ENCODE data around the gene GALM. TPM values are rescaled to one million over a fixed set of nuclear protein-coding genes. Genes with fewer than 3 reads are reported as not detected.
"Not testable (repeated sequence)": the region's sequence is repeated elsewhere in the genome, so short reads cannot be mapped to it uniquely, and the experiment has no call there.

The GALM gene
- polyA plus RNA-seq, 2 donors = 2.6 to 3.4 TPM

DNA sequence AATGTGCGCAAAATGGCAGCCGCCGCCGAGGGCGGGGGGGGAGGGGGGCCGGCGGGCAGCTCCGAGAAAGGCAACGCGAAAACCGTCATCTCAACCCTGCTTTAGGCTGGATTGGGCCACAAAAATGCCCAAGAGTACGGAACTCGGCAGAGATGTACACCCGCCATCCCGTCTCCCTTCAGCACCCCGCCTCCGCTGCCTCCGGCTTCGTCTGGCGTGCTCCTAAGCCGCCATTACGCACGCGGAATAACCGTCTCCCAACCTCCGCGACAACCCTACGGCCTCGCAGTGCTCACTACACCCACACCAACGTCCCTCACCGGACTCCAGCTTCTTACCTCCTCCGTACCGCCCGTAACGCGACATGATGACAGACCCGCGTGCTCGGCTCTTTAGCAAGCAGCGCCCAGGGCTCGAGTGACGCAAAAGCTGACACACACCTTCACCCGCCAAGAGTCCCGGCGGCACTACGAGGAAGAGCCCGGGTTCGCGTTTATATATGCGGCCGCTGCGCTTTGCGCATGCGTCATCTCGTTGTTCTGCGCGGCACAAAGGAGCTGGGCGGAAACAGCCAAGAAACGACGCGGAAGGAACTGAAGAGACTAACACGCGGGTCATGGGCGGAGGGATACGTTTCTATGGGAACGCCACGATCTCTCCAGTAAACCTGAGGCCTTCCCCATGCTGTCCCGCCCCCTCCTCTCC, 85.1 kb downstream of the GALM start, which contains the start of gene SRSF7:
Gene SRSF7 (minus strand): TSS at position 471 of the 705 bp plus-strand sequence. CDS start 105 bp downstream, at position 366.
- 0% methylated on average over 66 to 68 of the region's 68 CpGs for WGBS, 2 donors
- Histone ChIP-seq H3K9me3 (ENCODE audit: control insufficient read depth in 2 of 2, insufficient read depth in 1 of 2, low read depth in 1 of 2, low read length in 1 of 2) (no peaks in the 10 kb centered on the region), H3K36me3 (ENCODE audit: control insufficient read depth in 2 of 2, insufficient read depth in 2 of 2, low read length in 1 of 2) (peaks cover 0 to 4% of the 10 kb centered on the region in 2 donors), H3K4me3 (ENCODE audit: low read depth in 1 of 2, low read length in 2 of 2) (peak within 1 kb of the TSS; percentile 97 to 98), H3K27me3 (ENCODE audit: control insufficient read depth in 1 of 2, insufficient read depth in 2 of 2, low read length in 2 of 2) (no peaks in the 10 kb centered on the region), H3K4me1 (ENCODE audit: control insufficient read depth in 2 of 2, insufficient read depth in 2 of 2, low read length in 1 of 2) (peaks cover 0 to 2% of the 10 kb centered on the region in 2 donors), H3K27ac (ENCODE audit: low read depth in 2 of 2, low read length in 1 of 2) (peak within 1 kb of the TSS; percentile 96 to 98)

DNA sequence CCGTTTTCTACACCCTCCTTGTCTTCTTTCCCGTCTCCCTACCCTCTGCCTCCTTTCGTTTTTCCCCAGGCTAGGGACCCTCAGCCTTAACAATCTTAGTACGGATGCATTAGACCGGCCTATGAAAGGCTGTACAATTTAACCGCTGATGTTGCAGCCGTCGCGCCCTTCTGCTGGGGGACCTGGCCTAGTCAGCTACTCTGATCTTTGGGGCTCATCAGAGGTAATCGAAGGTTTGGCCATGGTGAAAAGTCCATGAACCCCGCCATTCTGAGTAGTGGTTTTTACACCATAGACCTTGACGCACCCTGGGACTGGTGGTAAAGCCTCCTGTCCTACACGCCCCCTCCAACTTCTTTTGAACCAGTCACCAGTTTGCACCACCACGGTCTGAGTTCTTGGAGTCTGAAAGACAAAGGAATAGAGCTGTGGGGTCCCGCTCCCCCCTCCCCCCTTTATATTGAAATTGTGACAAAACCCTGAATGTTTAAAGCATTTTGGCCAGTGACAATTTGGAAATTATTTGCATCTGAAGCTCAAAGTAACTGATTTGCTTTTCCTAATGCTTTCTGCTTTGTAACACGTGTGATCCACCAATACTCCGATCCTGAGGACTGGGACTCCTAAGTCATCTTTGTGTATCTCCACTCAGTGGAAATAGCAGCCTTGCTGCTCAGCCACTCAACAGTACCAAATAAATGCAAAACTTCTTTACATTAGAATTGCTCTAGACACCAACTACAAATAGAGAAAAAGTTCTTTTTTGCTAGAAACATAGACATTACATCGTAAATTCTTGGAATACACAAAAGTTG, 85.9 kb downstream of the GALM start:
- Histone ChIP-seq H3K4me3 (ENCODE audit: low read depth in 1 of 2, low read length in 2 of 2) (peak overlapping the region; percentile 61 to 98), H3K27me3 (ENCODE audit: control insufficient read depth in 1 of 2, insufficient read depth in 2 of 2, low read length in 2 of 2) (no peaks in the 10 kb centered on the region), H3K9me3 (ENCODE audit: control insufficient read depth in 2 of 2, insufficient read depth in 1 of 2, low read depth in 1 of 2, low read length in 1 of 2) (no peaks in the 10 kb centered on the region), H3K27ac (ENCODE audit: low read depth in 2 of 2, low read length in 1 of 2) (peak overlapping the region; percentile 77 to 96), H3K4me1 (ENCODE audit: control insufficient read depth in 2 of 2, insufficient read depth in 2 of 2, low read length in 1 of 2) (peaks cover 0 to 2% of the 10 kb centered on the region in 2 donors), H3K36me3 (ENCODE audit: control insufficient read depth in 2 of 2, insufficient read depth in 2 of 2, low read length in 1 of 2) (peaks cover 0 to 4% of the 10 kb centered on the region in 2 donors)
- WGBS, 2 donors = 23 to 25% methylated on average over 18 of the region's 18 CpGs

- no peak overlapping the region for H3K4me3 ChIP-seq (ENCODE audit: low read depth in 1 of 2, low read length in 2 of 2)
- H3K4me1 ChIP-seq (ENCODE audit: control insufficient read depth in 2 of 2, insufficient read depth in 2 of 2, low read length in 1 of 2) = no peaks in the 10 kb centered on the region
- no peaks in the 10 kb centered on the region for H3K9me3 ChIP-seq (ENCODE audit: control insufficient read depth in 2 of 2, insufficient read depth in 1 of 2, low read depth in 1 of 2, low read length in 1 of 2)
- peaks cover 0 to under 1% of the 10 kb centered on the region in 2 donors for H3K36me3 ChIP-seq (ENCODE audit: control insufficient read depth in 2 of 2, insufficient read depth in 2 of 2, low read length in 1 of 2)
- no peak overlapping the region for H3K27ac ChIP-seq (ENCODE audit: low read depth in 2 of 2, low read length in 1 of 2)
- no peaks in the 10 kb centered on the region for H3K27me3 ChIP-seq (ENCODE audit: control insufficient read depth in 1 of 2, insufficient read depth in 2 of 2, low read length in 2 of 2)
Measured at GRCh38 chr2:38754049-38754448, 88.1 kb downstream of the GALM start.

DNA sequence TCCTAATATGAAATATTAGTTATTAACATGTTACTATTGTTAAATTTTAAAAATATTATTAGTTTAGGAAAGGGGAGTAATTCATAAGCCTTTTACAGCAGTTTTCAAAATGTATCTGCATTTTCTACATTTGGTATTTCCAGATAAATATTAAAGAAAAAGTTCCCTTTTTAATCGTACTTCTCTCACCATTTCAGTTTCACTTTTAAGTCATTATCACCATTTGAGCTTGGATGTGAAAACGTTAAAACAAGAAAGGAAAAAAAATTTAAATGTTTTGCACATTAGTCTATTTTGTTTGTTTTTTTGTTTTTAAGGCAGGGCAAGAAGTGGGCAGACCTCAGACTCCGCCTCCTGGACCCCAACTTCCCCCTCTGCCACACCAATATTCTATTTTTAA, 88.6 kb downstream of the GALM start:
- Histone ChIP-seq H3K4me1 (ENCODE audit: control insufficient read depth in 2 of 2, insufficient read depth in 2 of 2, low read length in 1 of 2) (no peaks in the 10 kb centered on the region), H3K36me3 (ENCODE audit: control insufficient read depth in 2 of 2, insufficient read depth in 2 of 2, low read length in 1 of 2) (no peaks in the 10 kb centered on the region), H3K4me3 (ENCODE audit: low read depth in 1 of 2, low read length in 2 of 2) (no peak overlapping the region), H3K27me3 (ENCODE audit: control insufficient read depth in 1 of 2, insufficient read depth in 2 of 2, low read length in 2 of 2) (no peaks in the 10 kb centered on the region), H3K27ac (ENCODE audit: low read depth in 2 of 2, low read length in 1 of 2) (no peak overlapping the region), H3K9me3 (ENCODE audit: control insufficient read depth in 2 of 2, insufficient read depth in 1 of 2, low read depth in 1 of 2, low read length in 1 of 2) (no peaks in the 10 kb centered on the region)
- 40 to 45% methylated on average over 3 of the region's 3 CpGs for WGBS, 2 donors

DNA sequence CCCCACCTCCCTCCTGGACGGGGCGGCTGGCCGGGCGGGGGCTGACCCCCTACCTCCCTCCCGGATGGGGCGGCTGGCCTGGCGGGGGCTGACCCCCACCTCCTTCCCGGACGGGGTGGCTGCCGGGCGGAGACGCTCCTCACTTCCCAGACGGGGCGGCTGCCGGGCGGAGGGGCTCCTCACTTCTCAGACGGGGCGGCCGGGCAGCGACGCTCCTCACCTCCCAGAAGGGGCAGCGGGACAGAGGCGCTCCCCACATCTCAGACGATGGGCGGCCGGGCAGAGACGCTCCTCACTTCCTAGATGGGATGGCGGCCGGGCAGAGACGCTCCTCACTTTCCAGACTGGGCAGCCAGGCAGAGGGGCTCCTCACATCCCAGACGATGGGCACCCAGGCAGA, 90.0 kb downstream of the GALM start:
- not testable (repeated sequence) for H3K27me3 ChIP-seq (ENCODE audit: control insufficient read depth in 1 of 2, insufficient read depth in 2 of 2, low read length in 2 of 2); H3K27ac ChIP-seq (ENCODE audit: low read depth in 2 of 2, low read length in 1 of 2); H3K4me1 ChIP-seq (ENCODE audit: control insufficient read depth in 2 of 2, insufficient read depth in 2 of 2, low read length in 1 of 2); H3K9me3 ChIP-seq (ENCODE audit: control insufficient read depth in 2 of 2, insufficient read depth in 1 of 2, low read depth in 1 of 2, low read length in 1 of 2); H3K36me3 ChIP-seq (ENCODE audit: control insufficient read depth in 2 of 2, insufficient read depth in 2 of 2, low read length in 1 of 2); H3K4me3 ChIP-seq (ENCODE audit: low read depth in 1 of 2, low read length in 2 of 2)
- WGBS, 2 donors = 94 to 96% methylated on average over 15 to 31 of the region's 31 CpGs

DNA sequence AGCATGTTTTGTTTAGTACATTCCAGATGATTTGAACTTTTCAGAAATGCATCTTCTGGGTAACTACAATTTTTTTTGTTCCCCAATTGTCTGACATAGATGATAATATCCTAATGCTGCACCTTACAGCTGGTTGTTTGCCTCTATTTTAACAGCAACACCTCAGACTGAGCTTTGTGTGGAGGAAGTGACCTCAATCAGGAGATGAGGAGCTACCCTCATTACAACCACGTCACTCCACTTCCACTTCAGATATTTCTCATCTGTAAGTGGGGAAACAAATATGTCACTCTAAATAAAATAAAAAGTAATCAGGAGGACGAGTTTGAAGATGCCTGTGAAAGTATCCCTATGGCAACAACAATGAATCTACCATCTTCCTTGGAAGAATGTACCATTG, 97.3 kb downstream of the GALM start:
- Histone ChIP-seq H3K27me3 (ENCODE audit: control insufficient read depth in 1 of 2, insufficient read depth in 2 of 2, low read length in 2 of 2) (no peaks in the 10 kb centered on the region), H3K4me3 (ENCODE audit: low read depth in 1 of 2, low read length in 2 of 2) (no peak overlapping the region), H3K4me1 (ENCODE audit: control insufficient read depth in 2 of 2, insufficient read depth in 2 of 2, low read length in 1 of 2) (no peaks in the 10 kb centered on the region), H3K9me3 (ENCODE audit: control insufficient read depth in 2 of 2, insufficient read depth in 1 of 2, low read depth in 1 of 2, low read length in 1 of 2) (no peaks in the 10 kb centered on the region), H3K27ac (ENCODE audit: low read depth in 2 of 2, low read length in 1 of 2) (no peak overlapping the region), H3K36me3 (ENCODE audit: control insufficient read depth in 2 of 2, insufficient read depth in 2 of 2, low read length in 1 of 2) (peaks cover 0 to 2% of the 10 kb centered on the region in 2 donors)
- 71 to 72% methylated on average over 2 of the region's 2 CpGs for WGBS, 2 donors

- no peaks in the 10 kb centered on the region for H3K4me1 ChIP-seq (ENCODE audit: control insufficient read depth in 2 of 2, insufficient read depth in 2 of 2, low read length in 1 of 2)
- no peaks in the 10 kb centered on the region for H3K9me3 ChIP-seq (ENCODE audit: control insufficient read depth in 2 of 2, insufficient read depth in 1 of 2, low read depth in 1 of 2, low read length in 1 of 2)
- 94% methylated on average over 4 of the region's 4 CpGs for WGBS, 2 donors
- no peak overlapping the region for H3K4me3 ChIP-seq (ENCODE audit: low read depth in 1 of 2, low read length in 2 of 2)
- no peak overlapping the region for H3K27ac ChIP-seq (ENCODE audit: low read depth in 2 of 2, low read length in 1 of 2)
- no peaks in the 10 kb centered on the region for H3K27me3 ChIP-seq (ENCODE audit: control insufficient read depth in 1 of 2, insufficient read depth in 2 of 2, low read length in 2 of 2)
- peaks cover 0 to 2% of the 10 kb centered on the region in 2 donors for H3K36me3 ChIP-seq (ENCODE audit: control insufficient read depth in 2 of 2, insufficient read depth in 2 of 2, low read length in 1 of 2)
Measured at GRCh38 chr2:38763728-38764127, 97.8 kb downstream of the GALM start.

DNA sequence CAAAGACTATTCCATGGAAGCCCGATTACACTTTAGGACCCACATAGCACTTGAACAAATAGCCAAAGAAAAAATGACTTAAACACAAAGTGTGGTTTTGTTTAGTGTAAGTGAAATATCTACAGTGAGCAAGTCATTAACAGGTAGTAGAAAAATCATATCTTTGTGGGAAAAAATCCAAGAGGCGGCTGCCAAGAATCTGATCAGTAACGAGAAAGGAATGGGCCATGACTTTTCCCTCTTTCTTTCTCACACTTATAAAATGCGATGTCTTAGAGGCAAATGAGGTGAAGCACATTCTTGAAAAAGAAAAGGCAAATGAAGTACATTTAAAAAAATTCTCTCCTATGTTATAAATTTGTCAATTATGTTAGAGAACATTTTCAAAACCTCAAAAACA, 99.2 kb downstream of the GALM start:
- 55 to 61% methylated on average over 4 of the region's 4 CpGs for WGBS, 2 donors

GRCh38 chr2:38765551-38765950, 99.6 kb downstream of the GALM start:
- no peaks in the 10 kb centered on the region for H3K4me1 ChIP-seq (ENCODE audit: control insufficient read depth in 2 of 2, insufficient read depth in 2 of 2, low read length in 1 of 2)
- 54 to 67% methylated on average over 5 of the region's 5 CpGs for WGBS, 2 donors
- H3K36me3 ChIP-seq (ENCODE audit: control insufficient read depth in 2 of 2, insufficient read depth in 2 of 2, low read length in 1 of 2) = peaks cover 0 to 2% of the 10 kb centered on the region in 2 donors
- no peaks in the 10 kb centered on the region for H3K9me3 ChIP-seq (ENCODE audit: control insufficient read depth in 2 of 2, insufficient read depth in 1 of 2, low read depth in 1 of 2, low read length in 1 of 2)
- no peak overlapping the region for H3K4me3 ChIP-seq (ENCODE audit: low read depth in 1 of 2, low read length in 2 of 2)
- no peaks in the 10 kb centered on the region for H3K27me3 ChIP-seq (ENCODE audit: control insufficient read depth in 1 of 2, insufficient read depth in 2 of 2, low read length in 2 of 2)
- no peak overlapping the region for H3K27ac ChIP-seq (ENCODE audit: low read depth in 2 of 2, low read length in 1 of 2)

More for the DNA sequence above, 99.2 kb downstream of the GALM start:
- Histone ChIP-seq H3K36me3 (ENCODE audit: control insufficient read depth in 2 of 2, insufficient read depth in 2 of 2, low read length in 1 of 2) (peaks cover 0 to 2% of the 10 kb centered on the region in 2 donors), H3K4me1 (ENCODE audit: control insufficient read depth in 2 of 2, insufficient read depth in 2 of 2, low read length in 1 of 2) (no peaks in the 10 kb centered on the region), H3K27me3 (ENCODE audit: control insufficient read depth in 1 of 2, insufficient read depth in 2 of 2, low read length in 2 of 2) (no peaks in the 10 kb centered on the region), H3K27ac (ENCODE audit: low read depth in 2 of 2, low read length in 1 of 2) (no peak overlapping the region), H3K9me3 (ENCODE audit: control insufficient read depth in 2 of 2, insufficient read depth in 1 of 2, low read depth in 1 of 2, low read length in 1 of 2) (no peaks in the 10 kb centered on the region), H3K4me3 (ENCODE audit: low read depth in 1 of 2, low read length in 2 of 2) (no peak overlapping the region)
